HT1080 (cell line): Measurements from ENCODE around the gene EPHA5. TPM values are rescaled to one million over a fixed set of nuclear protein-coding genes. Genes with fewer than 3 reads are reported as not detected.

ENCODE experiments used
- DNase-seq: peaks from one replicate; pipeline ENCODE4 v3.0.0-alpha.2; 2015; ENCODE audit warnings: low read depth
- polyA plus RNA-seq, 2 experiments: library from polyadenylated mRNA; depleted of rRNA; stranded (reverse); fragments of >200 nt; gene quantifications; 2 replicates each; pipeline ENCODE4 v1.2.3, GENCODE V29; 2015
- total RNA-seq: library from RNA; depleted of rRNA; stranded (reverse); fragments of >200 nt; shearing (Covaris generic); gene quantifications from 2 replicates; pipeline ENCODE4 v1.2.3, GENCODE V29; 2014; rRNA removed

EPHA5 gene
- total RNA-seq: not detected in 2 replicates
- polyA plus RNA-seq (2015; cell fraction: cytosol; rRNA removed): 0.01 TPM in 1 of 2 replicates, not detected in the other
- 0.08 and 0.10 TPM in 2 replicates for polyA plus RNA-seq (2015; cell fraction: nucleus; rRNA removed)

GRCh38 chr4:65670331-65671031 lies at the start of gene EPHA5:
Gene EPHA5, minus strand, starts transcription at chr4:65670489. Its CDS starts 747 bp downstream, at chr4:65669742.
- DNase-seq: no peak

GRCh38 chr4:65719635-65720034 lies 49.3 kb upstream of the EPHA5 start:
- DNase-seq: no peak

- no peak for DNase-seq
These were observed 28.3 kb upstream of the EPHA5 start for GRCh38 chr4:65698631-65699030.

- DNase-seq: no peak
These were observed 26.1 kb upstream of the EPHA5 start for GRCh38 chr4:65696436-65696835.

- DNase-seq: no peak
These were observed 1.1 kb upstream of the EPHA5 start for GRCh38 chr4:65671372-65671771.

- DNase-seq: no peak
These were observed 314 bp downstream of the EPHA5 start for GRCh38 chr4:65670020-65670330.

- DNase-seq: no peak
These were observed 924 bp downstream of the EPHA5 start for GRCh38 chr4:65669111-65670019.

GRCh38 chr4:65668201-65669089 lies 1.8 kb downstream of the EPHA5 start:
- no peak for DNase-seq

GRCh38 chr4:65667506-65668041 lies 2.7 kb downstream of the EPHA5 start:
- no peak for DNase-seq

- peak; percentile 25 for DNase-seq
These were observed 4.3 kb downstream of the EPHA5 start for GRCh38 chr4:65665771-65666523.

- DNase-seq: no peak
These were observed 8.8 kb downstream of the EPHA5 start for GRCh38 chr4:65661471-65661870.

GRCh38 chr4:65658117-65658516 lies 12.2 kb downstream of the EPHA5 start:
- DNase-seq: no peak

- no peak for DNase-seq
These were observed 14.3 kb downstream of the EPHA5 start for GRCh38 chr4:65656008-65656407.

GRCh38 chr4:65654976-65655375 lies 15.3 kb downstream of the EPHA5 start:
- no peak for DNase-seq

GRCh38 chr4:65653740-65654361 lies 16.4 kb downstream of the EPHA5 start:
- DNase-seq: no peak

- no peak for DNase-seq
These were observed 18.5 kb downstream of the EPHA5 start for GRCh38 chr4:65651751-65652150.

- no peak for DNase-seq
These were observed 19.3 kb downstream of the EPHA5 start for GRCh38 chr4:65651031-65651430.

GRCh38 chr4:65646136-65646535 lies 24.2 kb downstream of the EPHA5 start:
- no peak for DNase-seq

GRCh38 chr4:65645185-65645584 lies 25.1 kb downstream of the EPHA5 start:
- DNase-seq: no peak
